SKM-1 treated with dmso at 0.1 percent for 144 hours (cell line): ENCODE results near the gene SPRYD3.

Source experiments
- DNase-seq: peaks from one replicate; lab custom pipeline; 2025; ENCODE audit not compliant: unreplicated experiment; lab: John Stamatoyannopoulos, UW

The SPRYD3 gene

GRCh38 chr12:53086361-53086760 is 7.2 kb upstream of the SPRYD3 start:
- DNase-seq: no peak

- no peak for DNase-seq
Measured at GRCh38 chr12:53082637-53083175, 3.5 kb upstream of the SPRYD3 start.

- no peak for DNase-seq
Measured at GRCh38 chr12:53078425-53079225, 565 bp downstream of the SPRYD3 start.

GRCh38 chr12:53077030-53077429 is 2.2 kb downstream of the SPRYD3 start:
- DNase-seq: no peak

GRCh38 chr12:53076461-53076860 is 2.7 kb downstream of the SPRYD3 start:
- no peak for DNase-seq

- DNase-seq: no peak
Measured at GRCh38 chr12:53074999-53075370, 4.2 kb downstream of the SPRYD3 start.

GRCh38 chr12:53074283-53074998 is 4.7 kb downstream of the SPRYD3 start:
- DNase-seq: no peak

- DNase-seq: no peak
Measured at GRCh38 chr12:53073881-53074280, 5.3 kb downstream of the SPRYD3 start.

GRCh38 chr12:53071591-53072551 is 7.3 kb downstream of the SPRYD3 start:
- DNase-seq: no peak

GRCh38 chr12:53070877-53071492 is 8.2 kb downstream of the SPRYD3 start:
- DNase-seq: no peak

- no peak for DNase-seq
Measured at GRCh38 chr12:53069621-53070410, 9.4 kb downstream of the SPRYD3 start.

GRCh38 chr12:53068811-53069585 is 10.2 kb downstream of the SPRYD3 start:
- DNase-seq: no peak

- no peak for DNase-seq
Measured at GRCh38 chr12:53067993-53068770, 11.0 kb downstream of the SPRYD3 start.

- no peak for DNase-seq
Measured at GRCh38 chr12:53067074-53067992, 11.9 kb downstream of the SPRYD3 start.

- DNase-seq: peak; percentile 13
Measured at GRCh38 chr12:53065975-53066931, 12.9 kb downstream of the SPRYD3 start.

GRCh38 chr12:53065470-53065869 is 13.7 kb downstream of the SPRYD3 start:
- DNase-seq: no peak
